Fibroblast of pulmonary artery (primary cell): Measurements from ENCODE around the gene MRPL9.

Experiments used
- DNase-seq: peaks from one replicate; pipeline ENCODE4 v3.0.0-alpha.2; 2010; ENCODE audit warnings: low read depth
- H3K4me3 ChIP-seq: replicated peaks from 2 replicates; pipeline ENCODE4 v1.5.1; 2011; ENCODE audit warnings: low read depth, mild to moderate bottlenecking, control low read depth, low read length, moderate library complexity
- CTCF ChIP-seq: IDR thresholded peaks from 2 replicates; pipeline ENCODE4 v1.5.1; 2011; ENCODE audit warnings: mild to moderate bottlenecking, control low read depth, low read length, inconsistent platforms; ENCODE audit errors: missing control alignments

Gene MRPL9

DNA sequence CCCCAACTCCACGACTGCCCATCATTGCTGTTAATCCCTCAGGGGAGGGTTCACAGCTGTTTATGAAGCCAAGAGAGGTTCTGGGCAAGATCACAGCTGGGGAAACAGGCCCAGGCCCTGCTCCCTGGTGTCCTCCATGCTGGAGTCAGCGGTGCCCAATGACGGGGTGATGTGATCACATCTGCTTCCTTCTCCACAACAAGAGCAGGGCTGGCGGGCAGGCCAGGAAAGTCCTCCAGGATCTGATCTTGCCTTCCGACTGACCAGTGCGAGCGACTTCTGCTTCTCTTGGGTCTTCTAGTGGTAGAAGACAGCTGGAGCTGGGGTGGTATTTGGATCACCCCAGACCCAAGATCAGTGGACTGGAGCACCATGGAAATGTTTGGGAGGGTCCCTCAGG, 42.9 kb upstream of the MRPL9 start:
- no peak overlapping the region for H3K4me3 ChIP-seq
- no peak for DNase-seq
- TF ChIP-seq CTCF, result no peak

GRCh38 chr1:151805066-151805820, 41.9 kb upstream of the MRPL9 start, which contains the start of gene LINGO4:
Gene LINGO4, minus strand, starts transcription at chr1:151805419. Its CDS starts 2,715 bp downstream, at chr1:151802704.
- DNase-seq, result no peak
- TF ChIP-seq CTCF, result no peak
- H3K4me3 ChIP-seq, result no peak within 1 kb of the TSS

DNA sequence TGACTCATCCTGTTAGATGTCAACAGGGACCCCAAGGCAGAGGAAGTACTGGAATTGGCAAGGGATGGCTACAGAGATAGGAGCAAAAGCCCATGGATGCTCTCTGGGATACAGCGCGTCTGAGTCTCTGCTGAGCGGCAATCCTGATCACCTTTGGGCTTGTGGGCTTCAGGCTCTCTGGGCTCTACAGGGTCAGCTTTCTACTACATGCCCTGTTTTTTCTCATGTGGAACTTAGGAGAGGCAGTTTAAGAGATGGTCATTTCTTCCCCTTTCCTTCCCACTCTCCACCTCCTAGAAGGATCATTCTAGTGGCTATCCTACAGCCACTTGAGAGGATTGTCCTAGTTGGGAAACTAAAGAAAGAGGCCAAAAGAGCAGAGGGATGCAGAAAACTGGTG, 40.6 kb upstream of the MRPL9 start:
- DNase-seq, result no peak
- TF ChIP-seq CTCF, result no peak
- H3K4me3 ChIP-seq, result no peak overlapping the region

- no peak for TF ChIP-seq CTCF
- no peak for DNase-seq
Observed at GRCh38 chr1:151803164-151803563, 39.9 kb upstream of the MRPL9 start.

DNA sequence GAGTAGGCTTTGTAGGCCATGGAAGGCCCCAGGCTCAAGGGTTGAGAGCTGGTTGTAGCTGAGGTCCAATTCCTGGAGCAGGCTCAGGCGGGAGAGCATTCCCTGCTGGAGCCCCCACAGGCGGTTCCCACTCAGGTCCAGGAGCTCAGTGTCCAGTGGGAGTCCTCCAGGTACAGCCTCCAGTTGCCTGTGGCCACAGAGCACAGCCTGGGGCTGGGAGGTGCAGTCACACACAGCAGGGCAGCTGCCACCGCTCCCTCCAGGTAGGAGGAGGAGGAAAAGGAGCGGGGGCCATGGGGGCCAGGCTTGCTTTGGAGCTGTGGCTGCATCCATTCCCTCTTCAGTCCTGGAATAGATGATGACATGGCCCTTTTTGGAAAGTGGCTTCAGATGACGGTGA, 39.1 kb upstream of the MRPL9 start:
- DNase-seq, result no peak
- TF ChIP-seq CTCF, result no peak
- no peak overlapping the region for H3K4me3 ChIP-seq

More at GRCh38 chr1:151803164-151803563, 39.9 kb upstream of the MRPL9 start:
- no peak overlapping the region for H3K4me3 ChIP-seq

DNA sequence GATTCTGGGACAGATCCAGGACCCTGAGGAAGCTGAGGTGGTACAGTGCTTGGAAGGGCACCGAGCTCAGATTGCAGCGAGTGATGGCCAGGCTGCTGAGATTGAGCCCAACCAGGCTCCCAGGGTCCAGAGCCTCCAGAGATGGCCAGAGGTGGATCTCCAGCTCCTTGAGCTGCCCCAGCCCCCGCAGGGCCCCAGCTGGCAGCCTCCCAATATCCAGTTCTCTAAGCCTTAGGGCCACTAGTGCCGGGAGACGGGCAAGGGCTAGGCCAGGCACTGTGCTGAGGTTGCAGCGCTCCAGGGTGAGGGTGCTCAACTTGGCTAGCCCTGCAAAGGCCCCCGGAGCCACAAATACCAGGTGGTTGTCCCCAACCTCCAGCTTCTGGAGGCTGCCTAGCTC, 38.5 kb upstream of the MRPL9 start:
- no peak overlapping the region for H3K4me3 ChIP-seq
- DNase-seq, result no peak
- TF ChIP-seq CTCF, result no peak

- DNase-seq, result no peak
- TF ChIP-seq CTCF, result no peak
- H3K4me3 ChIP-seq, result no peak overlapping the region
Observed at GRCh38 chr1:151801310-151801820, 38.1 kb upstream of the MRPL9 start.
